ENCODE results near the gene SMO. TPM values are rescaled to one million over a fixed set of nuclear protein-coding genes. Genes with fewer than 3 reads are reported as not detected.

The SMO gene
- total RNA-seq, 2 experiments from 2014 or later = not detected

DNA sequence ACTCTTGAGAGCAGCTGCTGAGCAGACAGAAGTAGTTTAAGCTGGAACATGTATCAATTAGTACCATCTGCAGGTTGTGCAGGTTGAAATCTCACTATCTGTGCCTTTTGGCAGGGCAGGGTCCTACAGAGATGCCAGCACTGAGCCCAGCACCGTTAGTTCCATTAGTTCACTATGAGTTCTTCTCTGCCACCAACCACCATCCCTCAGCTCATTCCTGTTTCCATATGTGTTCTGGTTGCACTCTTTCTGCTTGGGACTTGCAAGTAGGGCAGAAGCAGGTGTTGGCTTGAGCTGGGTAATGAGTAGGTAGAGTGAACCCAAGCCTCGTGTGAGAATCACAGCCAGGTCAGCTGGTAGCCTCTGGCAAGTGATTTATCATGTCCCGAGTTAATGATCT lies 2.8 kb downstream of the SMO start:
- H3K36me3 ChIP-seq (ENCODE audit: insufficient read depth, low read length) = no peaks in the 10 kb centered on the region
- CTCF ChIA-PET = no interaction called here
- intact Hi-C loops (cut with DNase I, micrococcal nuclease) = no loop called here
- peak overlapping the region; percentile 34 for H3K4me3 Mint-ChIP-seq
- H3K36me3 Mint-ChIP-seq (ENCODE audit: low read depth) = no peaks in the 10 kb centered on the region
- DNase-seq = no peak
- no peaks in the 10 kb centered on the region for H3K9me3 ChIP-seq (ENCODE audit: control insufficient read depth in 1 of 2, insufficient read depth in 1 of 2, low read length in 2 of 2)
- TF ChIP-seq, protein P1, sequence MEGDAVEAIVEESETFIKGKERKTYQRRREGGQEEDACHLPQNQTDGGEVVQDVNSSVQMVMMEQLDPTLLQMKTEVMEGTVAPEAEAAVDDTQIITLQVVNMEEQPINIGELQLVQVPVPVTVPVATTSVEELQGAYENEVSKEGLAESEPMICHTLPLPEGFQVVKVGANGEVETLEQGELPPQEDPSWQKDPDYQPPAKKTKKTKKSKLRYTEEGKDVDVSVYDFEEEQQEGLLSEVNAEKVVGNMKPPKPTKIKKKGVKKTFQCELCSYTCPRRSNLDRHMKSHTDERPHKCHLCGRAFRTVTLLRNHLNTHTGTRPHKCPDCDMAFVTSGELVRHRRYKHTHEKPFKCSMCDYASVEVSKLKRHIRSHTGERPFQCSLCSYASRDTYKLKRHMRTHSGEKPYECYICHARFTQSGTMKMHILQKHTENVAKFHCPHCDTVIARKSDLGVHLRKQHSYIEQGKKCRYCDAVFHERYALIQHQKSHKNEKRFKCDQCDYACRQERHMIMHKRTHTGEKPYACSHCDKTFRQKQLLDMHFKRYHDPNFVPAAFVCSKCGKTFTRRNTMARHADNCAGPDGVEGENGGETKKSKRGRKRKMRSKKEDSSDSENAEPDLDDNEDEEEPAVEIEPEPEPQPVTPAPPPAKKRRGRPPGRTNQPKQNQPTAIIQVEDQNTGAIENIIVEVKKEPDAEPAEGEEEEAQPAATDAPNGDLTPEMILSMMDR (IDR thresholded peaks at IDR 0.05) = no peak
- no peaks in the 10 kb centered on the region for H3K9me3 Mint-ChIP-seq
- H3K4me3 ChIP-seq (ENCODE audit: low read length) = no peak overlapping the region
- H3K27me3 Mint-ChIP-seq = peaks cover 59% of the 10 kb centered on the region
- H3K4me1 Mint-ChIP-seq (ENCODE audit: low read depth) = peaks cover 12% of the 10 kb centered on the region
- H3K27ac ChIP-seq (ENCODE audit: low read depth in 1 of 2, low read length in 2 of 2) = no peak overlapping the region
- peaks cover 13% of the 10 kb centered on the region for H3K4me1 ChIP-seq (ENCODE audit: insufficient read depth, low read length)
- POLR2A ChIA-PET = no interaction called here
- H3K27ac Mint-ChIP-seq = no peak overlapping the region
- ATAC-seq (ENCODE audit: poor library complexity) = no peak
- peaks cover 24 to 43% of the 10 kb centered on the region in 2 experiments for H3K27me3 ChIP-seq (ENCODE audit: control insufficient read depth in 1 of 2, insufficient read depth in 2 of 2, low read length in 2 of 2)

DNA sequence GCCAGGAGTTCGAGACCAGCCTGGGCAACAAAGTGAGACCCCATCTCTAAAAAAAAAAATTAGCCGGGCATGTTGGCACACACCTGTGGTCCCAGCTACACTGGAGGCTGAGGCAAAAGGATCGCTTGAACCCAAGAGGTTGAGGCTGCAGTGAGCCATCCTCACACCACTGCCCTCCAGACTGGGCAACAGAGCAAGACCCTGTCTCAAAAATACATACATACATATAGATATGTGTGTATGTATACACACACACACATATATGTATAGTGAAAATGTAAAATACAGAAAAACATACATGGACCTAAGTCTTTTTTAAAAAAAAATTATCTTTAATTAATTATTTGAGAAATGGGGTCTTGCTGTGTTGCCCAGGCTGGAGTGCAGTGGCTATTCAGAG lies 5.5 kb downstream of the SMO start:
- CTCF ChIA-PET = no interaction called here
- ATAC-seq (ENCODE audit: poor library complexity) (no peak), DNase-seq (no peak)
- POLR2A ChIA-PET = no interaction called here
- Mint-ChIP-seq H3K9me3 (no peaks in the 10 kb centered on the region), H3K4me3 (no peak overlapping the region), H3K27ac (no peak overlapping the region), H3K36me3 (ENCODE audit: low read depth) (no peaks in the 10 kb centered on the region), H3K27me3 (peaks cover 45% of the 10 kb centered on the region), H3K4me1 (ENCODE audit: low read depth) (peaks cover 7% of the 10 kb centered on the region)
- H3K27ac ChIP-seq (ENCODE audit: low read depth in 1 of 2, low read length in 2 of 2) = no peak overlapping the region
- H3K4me3 ChIP-seq (ENCODE audit: low read length) = no peak overlapping the region
- H3K36me3 ChIP-seq (ENCODE audit: insufficient read depth, low read length) = no peaks in the 10 kb centered on the region
- peaks cover 12 to 36% of the 10 kb centered on the region in 2 experiments for H3K27me3 ChIP-seq (ENCODE audit: control insufficient read depth in 1 of 2, insufficient read depth in 2 of 2, low read length in 2 of 2)
- TF ChIP-seq, protein P1 (IDR thresholded peaks at IDR 0.05) = no peak
- intact Hi-C loops (cut with DNase I, micrococcal nuclease) = no loop called here
- no peaks in the 10 kb centered on the region for H3K9me3 ChIP-seq (ENCODE audit: control insufficient read depth in 1 of 2, insufficient read depth in 1 of 2, low read length in 2 of 2)
- H3K4me1 ChIP-seq (ENCODE audit: insufficient read depth, low read length) = peaks cover 6% of the 10 kb centered on the region

DNA sequence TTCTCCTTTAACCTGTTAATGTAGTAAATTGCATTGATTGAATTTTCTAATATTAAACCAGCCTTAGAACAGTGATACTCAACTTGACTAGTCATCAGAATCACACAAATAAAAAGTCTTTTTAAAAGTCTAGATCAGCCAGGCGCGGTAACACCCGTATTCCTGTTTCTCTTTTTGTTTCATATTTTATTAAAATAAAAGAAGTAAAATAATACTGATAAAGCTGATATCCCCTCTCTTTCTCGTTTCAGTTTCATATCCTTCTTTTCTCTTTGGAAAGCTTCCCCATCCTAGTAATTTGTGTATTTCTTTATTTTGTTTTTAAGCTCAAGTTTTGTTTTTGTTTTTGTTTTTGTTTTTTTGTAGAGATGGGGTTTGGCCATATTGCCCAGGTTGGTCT lies 9.3 kb downstream of the SMO start:
- intact Hi-C loops (cut with DNase I, micrococcal nuclease) = no loop called here
- CTCF ChIA-PET = no interaction called here
- POLR2A ChIA-PET = no interaction called here

More for the DNA sequence above, 9.3 kb downstream of the SMO start:
- Mint-ChIP-seq H3K4me1 (ENCODE audit: low read depth) (no peaks in the 10 kb centered on the region), H3K27ac (no peak overlapping the region), H3K27me3 (peaks cover 14% of the 10 kb centered on the region), H3K9me3 (no peaks in the 10 kb centered on the region), H3K36me3 (ENCODE audit: low read depth) (no peaks in the 10 kb centered on the region), H3K4me3 (no peak overlapping the region)
- TF ChIP-seq, protein P1 (IDR thresholded peaks at IDR 0.05) = no peak
- Histone ChIP-seq H3K27ac (ENCODE audit: low read depth in 1 of 2, low read length in 2 of 2) (no peak overlapping the region), H3K27me3 (ENCODE audit: control insufficient read depth in 1 of 2, insufficient read depth in 2 of 2, low read length in 2 of 2) (peaks cover 0 to 2% of the 10 kb centered on the region in 2 experiments), H3K36me3 (ENCODE audit: insufficient read depth, low read length) (no peaks in the 10 kb centered on the region), H3K4me3 (ENCODE audit: low read length) (no peak overlapping the region), H3K4me1 (ENCODE audit: insufficient read depth, low read length) (no peaks in the 10 kb centered on the region), H3K9me3 (ENCODE audit: control insufficient read depth in 1 of 2, insufficient read depth in 1 of 2, low read length in 2 of 2) (no peaks in the 10 kb centered on the region)
- DNase-seq (no peak), ATAC-seq (ENCODE audit: poor library complexity) (no peak)
